Embryonic facial prominence (tissue), 1 donor: Measurements from ENCODE around the gene GALC.

Experiments
- DNase-seq: peaks from one replicate; pipeline ENCODE4 v3.0.0-alpha.2; 2016; ENCODE audit errors: extremely low spot score

The GALC gene

GRCh38 chr14:88005978-88006851 lies 13.2 kb upstream of the GALC start:
- no peak for DNase-seq

- no peak for DNase-seq
These were observed 12.1 kb upstream of the GALC start, which contains the start of gene GPR65 for GRCh38 chr14:88005050-88005481. Gene GPR65, plus strand, starts transcription at chr14:88005135. Its CDS starts 5,713 bp downstream, at chr14:88010848.

GRCh38 chr14:88004506-88005036 lies 11.6 kb upstream of the GALC start:
- DNase-seq, result no peak

- DNase-seq, result no peak
These were observed 10.4 kb upstream of the GALC start for GRCh38 chr14:88003425-88003824.

GRCh38 chr14:88002421-88003075 lies 9.6 kb upstream of the GALC start:
- no peak for DNase-seq

- no peak for DNase-seq
These were observed 6.3 kb upstream of the GALC start for GRCh38 chr14:87999277-87999676.

- no peak for DNase-seq
These were observed 5.5 kb upstream of the GALC start for GRCh38 chr14:87998482-87998881.

- DNase-seq, result no peak
These were observed 3.3 kb upstream of the GALC start for GRCh38 chr14:87996291-87996592.

- no peak for DNase-seq
These were observed 2.7 kb upstream of the GALC start for GRCh38 chr14:87995500-87996290.

GRCh38 chr14:87994974-87995373 lies 2.0 kb upstream of the GALC start:
- DNase-seq, result no peak

- no peak for DNase-seq
These were observed 650 bp downstream of the GALC start for GRCh38 chr14:87992346-87992717.

GRCh38 chr14:87990682-87991081 lies 2.3 kb downstream of the GALC start:
- DNase-seq, result no peak

- no peak for DNase-seq
These were observed 3.1 kb downstream of the GALC start for GRCh38 chr14:87989956-87990299.

GRCh38 chr14:87989221-87989955 lies 3.6 kb downstream of the GALC start:
- DNase-seq, result no peak

GRCh38 chr14:87979689-87980088 lies 13.3 kb downstream of the GALC start:
- no peak for DNase-seq

GRCh38 chr14:87975636-87976035 lies 17.3 kb downstream of the GALC start:
- DNase-seq, result no peak

GRCh38 chr14:87971010-87971409 lies 22.0 kb downstream of the GALC start:
- DNase-seq, result no peak

- DNase-seq, result no peak
These were observed 25.5 kb downstream of the GALC start for GRCh38 chr14:87967496-87967895.

GRCh38 chr14:87966816-87967215 lies 26.2 kb downstream of the GALC start:
- DNase-seq, result no peak

- DNase-seq, result no peak
These were observed 31.7 kb downstream of the GALC start for GRCh38 chr14:87961246-87961645.

- no peak for DNase-seq
These were observed 32.8 kb downstream of the GALC start for GRCh38 chr14:87960013-87960787.
